ENCODE measurements around the gene FADS3. TPM values are rescaled to one million over a fixed set of nuclear protein-coding genes. Genes with fewer than 3 reads are reported as not detected.

The FADS3 gene
- total and polyA plus RNA-seq, 9 of the 15 experiments (the other 6 are each of a cell fraction or from before 2014, with no cell fraction given), result 0.97 to 148 (median 92.7) TPM

- Histone ChIP-seq H3K36me3 (ENCODE audit: control insufficient read depth, insufficient read depth, low read length) (peaks cover 18% of the 10 kb centered on the region), H3K4me1 (replicated peaks in 1 of 2; ENCODE audit: control insufficient read depth in 2 of 2, insufficient read depth in 2 of 2, low read length in 2 of 2) (peaks cover 65 to 73% of the 10 kb centered on the region in 2 experiments), H3K4me2 (ENCODE audit: insufficient read depth, low read length) (no peak overlapping the region), H3K9ac (ENCODE audit: insufficient read depth in 1 of 2, low read depth in 2 of 2, low read length in 2 of 2) (no peak overlapping the region; a peak in 1 of 4 replicates), H3K4me3 (no peak overlapping the region), H3K79me2 (ENCODE audit: control insufficient read depth, insufficient read depth, low read length) (peaks cover 22% of the 10 kb centered on the region; the same call in 2 of the 3 replicates), H3K9me1 (ENCODE audit: control insufficient read depth, insufficient read depth, low read length) (peaks cover 5% of the 10 kb centered on the region), H4K20me1 (replicated peaks; ENCODE audit: control insufficient read depth, insufficient read depth, low read length) (no peaks in the 10 kb centered on the region), H3K27me3 (ENCODE audit: control insufficient read depth in 2 of 2, insufficient read depth in 2 of 2, low read length in 2 of 2) (no peaks in the 10 kb centered on the region), H3K9me3 (replicated peaks; ENCODE audit: control insufficient read depth, insufficient read depth, low read depth, low read length) (no peaks in the 10 kb centered on the region), H3K27ac (ENCODE audit: extremely low read depth, low read depth, low read length) (peak overlapping the region; percentile 90; the same call in 2 of the 3 replicates), H2AFZ (ENCODE audit: low read depth, low read length) (no peak overlapping the region)
- DNase-seq (ENCODE audit: extremely low read depth in 1 of 4, low spot score in 3 of 4) (no peak), FAIRE-seq (no peak), ATAC-seq (no peak)
- no TSS peak for BruUV-seq (replicated peaks)
- ChIA-PET POLR2A (interaction anchor here (0.6 kb wide), 1 partner anchor 30 kb away, joined by 3 read pairs; no protein-coding TSS in a partner anchor), CTCF (ENCODE audit: low intra/inter-chr PET ratio) (no interaction called here)
- TF ChIP-seq BCOR (IDR thresholded peaks at IDR 0.05) (peak; percentile 80), SMARCA5 (IDR thresholded peaks at IDR 0.05) (0 out of 2 replicates have a peak, but pooled peaks have one; percentile 27), MYC (IDR thresholded peaks at IDR 0.05; ENCODE audit: low read depth, low read length) (no peak), MYC (CRISPR knock-in tag; IDR thresholded peaks at IDR 0.05; ENCODE audit: borderline replicate concordance, low read depth) (no peak), HCFC1 (IDR thresholded peaks at IDR 0.05; ENCODE audit: low read depth, low read length) (no peak), KDM1A (IDR thresholded peaks at IDR 0.05) (peak; percentile 61 to 75; a peak in 3 of 4 replicates), HDAC2 (IDR thresholded peaks at IDR 0.05) (0 out of 2 replicates have a peak, but pooled peaks have one; percentile 26), ZNF146 (CRISPR knock-in tag; IDR thresholded peaks at IDR 0.05; ENCODE audit: unreplicated experiment) (peak; percentile 99), CSDE1 (IDR thresholded peaks at IDR 0.05) (0 out of 4 replicates have a peak, but pooled peaks of 1 of the 2 experiments have one; percentile 24), RBM25 (IDR thresholded peaks at IDR 0.05; ENCODE audit: low read depth, low read length, severe bottlenecking) (peak; percentile 72), ZBTB12 (CRISPR knock-in tag; IDR thresholded peaks at IDR 0.05) (no peak)
- in situ Hi-C loops (cut with MboI) (no loop called here), intact Hi-C loops (cut with micrococcal nuclease) (no loop called here)
- WGBS (ENCODE audit: insufficient coverage, low coverage, missing lambda C conversion rate), result 93% methylated on average over 2 of the region's 2 CpGs
Measured at GRCh38 chr11:61839742-61840141, 51.6 kb downstream of the FADS3 start.

All from K562 (cell line).